ENCODE measurements around the gene SLC17A5.

DNA sequence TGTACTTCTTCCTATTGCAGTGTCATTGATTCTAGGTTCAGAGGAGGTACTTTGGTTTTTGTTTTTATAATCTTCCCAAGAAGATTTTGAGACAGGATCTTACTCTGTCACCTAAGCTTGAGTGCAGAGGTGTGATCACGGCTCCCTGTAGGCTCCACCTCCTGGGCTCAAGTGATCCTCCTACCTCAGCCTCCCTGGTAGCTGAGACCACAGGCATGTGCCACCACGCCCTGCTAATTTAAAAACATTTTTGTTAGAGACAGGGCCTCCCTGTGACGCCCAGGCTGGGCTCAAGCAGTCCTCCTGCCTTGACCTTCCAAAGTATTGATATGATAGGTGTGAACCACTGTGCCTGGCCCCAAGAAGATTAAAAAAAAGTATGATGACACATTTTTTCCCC is 3.4 kb upstream of the SLC17A5 start:
- no peak for TF ChIP-seq MTA3 (IDR thresholded peaks at IDR 0.05; ENCODE audit: borderline replicate concordance, low read length)
- TF ChIP-seq, protein P1, sequence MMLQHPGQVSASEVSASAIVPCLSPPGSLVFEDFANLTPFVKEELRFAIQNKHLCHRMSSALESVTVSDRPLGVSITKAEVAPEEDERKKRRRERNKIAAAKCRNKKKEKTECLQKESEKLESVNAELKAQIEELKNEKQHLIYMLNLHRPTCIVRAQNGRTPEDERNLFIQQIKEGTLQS (IDR thresholded peaks at IDR 0.05; ENCODE audit: borderline replicate concordance, extremely low read depth, low read depth, low read length), result no peak
- TF ChIP-seq DPF2 (IDR thresholded peaks at IDR 0.05), result no peak
- TF ChIP-seq RAD21 (IDR thresholded peaks at IDR 0.05; ENCODE audit: insufficient read depth, low read depth, low read length), result no peak
- TF ChIP-seq, protein P2, sequence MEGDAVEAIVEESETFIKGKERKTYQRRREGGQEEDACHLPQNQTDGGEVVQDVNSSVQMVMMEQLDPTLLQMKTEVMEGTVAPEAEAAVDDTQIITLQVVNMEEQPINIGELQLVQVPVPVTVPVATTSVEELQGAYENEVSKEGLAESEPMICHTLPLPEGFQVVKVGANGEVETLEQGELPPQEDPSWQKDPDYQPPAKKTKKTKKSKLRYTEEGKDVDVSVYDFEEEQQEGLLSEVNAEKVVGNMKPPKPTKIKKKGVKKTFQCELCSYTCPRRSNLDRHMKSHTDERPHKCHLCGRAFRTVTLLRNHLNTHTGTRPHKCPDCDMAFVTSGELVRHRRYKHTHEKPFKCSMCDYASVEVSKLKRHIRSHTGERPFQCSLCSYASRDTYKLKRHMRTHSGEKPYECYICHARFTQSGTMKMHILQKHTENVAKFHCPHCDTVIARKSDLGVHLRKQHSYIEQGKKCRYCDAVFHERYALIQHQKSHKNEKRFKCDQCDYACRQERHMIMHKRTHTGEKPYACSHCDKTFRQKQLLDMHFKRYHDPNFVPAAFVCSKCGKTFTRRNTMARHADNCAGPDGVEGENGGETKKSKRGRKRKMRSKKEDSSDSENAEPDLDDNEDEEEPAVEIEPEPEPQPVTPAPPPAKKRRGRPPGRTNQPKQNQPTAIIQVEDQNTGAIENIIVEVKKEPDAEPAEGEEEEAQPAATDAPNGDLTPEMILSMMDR (IDR thresholded peaks at IDR 0.05 in 2 of 3, conservative IDR thresholded peaks at IDR 0.05 in 1 of 3; ENCODE audit: control insufficient read depth in 2 of 3, extremely low read depth in 1 of 3, insufficient read depth in 1 of 3, low read depth in 3 of 3, low read length in 3 of 3), result no peak
- no peak for TF ChIP-seq MTA2 (IDR thresholded peaks at IDR 0.05; ENCODE audit: low read depth)
- no peak for TF ChIP-seq RFX5 (IDR thresholded peaks at IDR 0.05; ENCODE audit: low read depth, low read length)
- TF ChIP-seq ZNF274 (IDR thresholded peaks at IDR 0.05; ENCODE audit: insufficient read depth, insufficient read length), result no peak
- no peak for TF ChIP-seq NR2F1 (conservative IDR thresholded peaks at IDR 0.05)
- no peak for TF ChIP-seq MXI1 (IDR thresholded peaks at IDR 0.05; ENCODE audit: low read depth, low read length)
- no peak for TF ChIP-seq CBX5 (IDR thresholded peaks at IDR 0.05; ENCODE audit: low read depth)
- no peak for TF ChIP-seq TCF12 (IDR thresholded peaks at IDR 0.05; ENCODE audit: low read depth, low read length)
- no peak for TF ChIP-seq CHD4 (IDR thresholded peaks at IDR 0.05)
- TF ChIP-seq RELA (IDR thresholded peaks at IDR 0.05; ENCODE audit: borderline replicate concordance, partially characterized antibody), result no peak
